Parathyroid adenoma (tissue), 2 donors: ENCODE results near the gene ATN1.
A peak's percentile ranks its signal among the peaks of the same experiment; 100 is the strongest.

ENCODE experiments used
- H2AFZ ChIP-seq: fragments of 300-600 bp; sonication (generic); one replicate; pipeline ENCODE4 v1.7.0; 2017; ENCODE audit warnings: antibody characterized with exemption, mild to moderate bottlenecking
- H3K27ac ChIP-seq: fragments of 300-600 bp; sonication (generic); one replicate; pipeline ENCODE4 v1.7.0; 2017
- H3K27me3 ChIP-seq: fragments of 300-600 bp; sonication (generic); one replicate; pipeline ENCODE4 v1.7.0; 2017; ENCODE audit warnings: low read length; ENCODE audit not compliant: control insufficient read depth, insufficient read depth
- H3K36me3 ChIP-seq: fragments of 300-600 bp; sonication (generic); one replicate; pipeline ENCODE4 v1.7.0; 2017; ENCODE audit warnings: low read length; ENCODE audit not compliant: control insufficient read depth, insufficient read depth
- H3K4me1 ChIP-seq: fragments of 300-600 bp; sonication (generic); one replicate; pipeline ENCODE4 v1.7.0; 2017; ENCODE audit warnings: control low read depth
- H3K4me2 ChIP-seq: fragments of 300-600 bp; sonication (generic); one replicate; pipeline ENCODE4 v1.7.0; 2017; ENCODE audit warnings: low read length
- H3K4me3 ChIP-seq: fragments of 300-600 bp; sonication (generic); one replicate; pipeline ENCODE4 v1.7.0; 2017; ENCODE audit warnings: low read depth, low read length
- H3K79me2 ChIP-seq: fragments of 300-600 bp; sonication (generic); one replicate; pipeline ENCODE4 v1.7.0; 2017; ENCODE audit warnings: control low read depth
- H3K9ac ChIP-seq: fragments of 300-600 bp; sonication (generic); one replicate; pipeline ENCODE4 v1.7.0; 2017; ENCODE audit warnings: mild to moderate bottlenecking
- H3K9me3 ChIP-seq: fragments of 300-600 bp; sonication (generic); one replicate; pipeline ENCODE4 v1.7.0; 2017; ENCODE audit warnings: low read length; ENCODE audit not compliant: control insufficient read depth
- CTCF ChIP-seq: fragments of 300-600 bp; sonication (generic); IDR thresholded peaks from one replicate; pipeline ENCODE4 v1.7.0; 2017; ENCODE audit warnings: antibody characterized with exemption, mild to moderate bottlenecking
- donor health status: primary hyperparathyroidism.

Gene ATN1

GRCh38 chr12:6914947-6915788 is 12.6 kb upstream of the ATN1 start:
- Histone ChIP-seq H3K36me3 (no peaks in the 10 kb centered on the region), H2AFZ (peak overlapping the region; percentile 85), H3K9me3 (no peaks in the 10 kb centered on the region), H3K27me3 (no peaks in the 10 kb centered on the region), H3K4me1 (no peaks in the 10 kb centered on the region), H3K4me3 (peak overlapping the region; percentile 64), H3K27ac (peak overlapping the region; percentile 44), H3K79me2 (no peaks in the 10 kb centered on the region), H3K4me2 (peak overlapping the region; percentile 87), H3K9ac (no peak overlapping the region)
- TF ChIP-seq CTCF = no peak

- Histone ChIP-seq H2AFZ (peak overlapping the region; percentile 85), H3K9ac (no peak overlapping the region), H3K27me3 (no peaks in the 10 kb centered on the region), H3K4me2 (no peak overlapping the region), H3K4me1 (no peaks in the 10 kb centered on the region), H3K36me3 (no peaks in the 10 kb centered on the region), H3K9me3 (no peaks in the 10 kb centered on the region), H3K27ac (no peak overlapping the region), H3K79me2 (no peaks in the 10 kb centered on the region), H3K4me3 (no peak overlapping the region)
- no peak for TF ChIP-seq CTCF
These were observed 11.9 kb upstream of the ATN1 start for GRCh38 chr12:6915789-6916285.

- Histone ChIP-seq H3K4me1 (no peaks in the 10 kb centered on the region), H3K9ac (no peak overlapping the region), H3K79me2 (no peaks in the 10 kb centered on the region), H2AFZ (no peak overlapping the region), H3K27ac (no peak overlapping the region), H3K27me3 (no peaks in the 10 kb centered on the region), H3K9me3 (no peaks in the 10 kb centered on the region), H3K36me3 (no peaks in the 10 kb centered on the region), H3K4me3 (no peak overlapping the region), H3K4me2 (no peak overlapping the region)
- no peak for TF ChIP-seq CTCF
These were observed 11.1 kb upstream of the ATN1 start for GRCh38 chr12:6916426-6917200.

GRCh38 chr12:6917491-6918231 is 10.1 kb upstream of the ATN1 start:
- Histone ChIP-seq H3K4me1 (no peaks in the 10 kb centered on the region), H3K9me3 (no peaks in the 10 kb centered on the region)

More at GRCh38 chr12:6917491-6918231, 10.1 kb upstream of the ATN1 start:
- no peaks in the 10 kb centered on the region for H3K36me3 ChIP-seq
- H3K27me3 ChIP-seq = no peaks in the 10 kb centered on the region
- H3K9ac ChIP-seq = no peak overlapping the region
- H3K4me3 ChIP-seq = no peak overlapping the region
- no peak for TF ChIP-seq CTCF
- H3K4me2 ChIP-seq = no peak overlapping the region
- H3K79me2 ChIP-seq = no peaks in the 10 kb centered on the region
- no peak overlapping the region for H3K27ac ChIP-seq
- H2AFZ ChIP-seq = no peak overlapping the region
